ENCODE data around the gene TSSK2.

GRCh38 chr22:19110064-19110458, 21.0 kb upstream of the TSSK2 start:
- TF ChIP-seq CTCF (IDR thresholded peaks at IDR 0.05) (no peak), ZFX (IDR thresholded peaks at IDR 0.05; ENCODE audit: borderline replicate concordance) (no peak)

Data from 22Rv1 (cell line).